OCI-LY1 (cell line): ENCODE data around the gene PTPN2.

Experiments
- EZH2 ChIP-seq: fragments of 200-600 bp; sonication (generic), shearing (Covaris generic); IDR thresholded peaks from 2 replicates; pipeline ENCODE4 v1.8.0; 2017; ENCODE audit warnings: borderline replicate concordance, mixed run types, mild to moderate bottlenecking, antibody characterized with exemption, low read length, moderate library complexity, mixed read lengths
- TF ChIP-seq, protein P1 (sequence below): fragments of 200-600 bp; sonication (generic), shearing (Covaris generic); IDR thresholded peaks from 2 replicates; pipeline ENCODE4 v1.5.1; 2017; ENCODE audit warnings: mild to moderate bottlenecking, antibody characterized with exemption, low read length, moderate library complexity, mixed read lengths

DNA sequence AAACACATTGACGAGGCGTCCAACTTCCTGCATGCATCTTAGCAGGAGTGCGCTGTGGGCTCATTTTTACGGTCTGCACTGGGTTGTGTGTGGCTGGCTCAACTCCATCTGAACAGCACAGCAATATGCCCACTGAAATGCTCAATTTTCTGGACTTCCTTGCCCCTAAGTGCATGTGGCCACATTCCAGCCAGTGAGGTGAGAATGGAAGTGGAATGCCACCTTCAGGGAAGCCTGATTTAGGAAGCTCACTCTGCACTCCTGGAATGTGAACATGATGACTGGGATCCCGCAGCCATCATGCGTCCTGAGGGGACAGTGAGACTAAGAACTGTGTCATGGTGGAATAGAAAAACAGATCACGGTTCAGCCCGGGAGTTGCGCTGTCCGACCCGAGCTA, 105.0 kb downstream of the PTPN2 start:
- TF ChIP-seq, protein P1, sequence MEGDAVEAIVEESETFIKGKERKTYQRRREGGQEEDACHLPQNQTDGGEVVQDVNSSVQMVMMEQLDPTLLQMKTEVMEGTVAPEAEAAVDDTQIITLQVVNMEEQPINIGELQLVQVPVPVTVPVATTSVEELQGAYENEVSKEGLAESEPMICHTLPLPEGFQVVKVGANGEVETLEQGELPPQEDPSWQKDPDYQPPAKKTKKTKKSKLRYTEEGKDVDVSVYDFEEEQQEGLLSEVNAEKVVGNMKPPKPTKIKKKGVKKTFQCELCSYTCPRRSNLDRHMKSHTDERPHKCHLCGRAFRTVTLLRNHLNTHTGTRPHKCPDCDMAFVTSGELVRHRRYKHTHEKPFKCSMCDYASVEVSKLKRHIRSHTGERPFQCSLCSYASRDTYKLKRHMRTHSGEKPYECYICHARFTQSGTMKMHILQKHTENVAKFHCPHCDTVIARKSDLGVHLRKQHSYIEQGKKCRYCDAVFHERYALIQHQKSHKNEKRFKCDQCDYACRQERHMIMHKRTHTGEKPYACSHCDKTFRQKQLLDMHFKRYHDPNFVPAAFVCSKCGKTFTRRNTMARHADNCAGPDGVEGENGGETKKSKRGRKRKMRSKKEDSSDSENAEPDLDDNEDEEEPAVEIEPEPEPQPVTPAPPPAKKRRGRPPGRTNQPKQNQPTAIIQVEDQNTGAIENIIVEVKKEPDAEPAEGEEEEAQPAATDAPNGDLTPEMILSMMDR: peak; percentile 17; the same call in 1 of the 2 replicates
- TF ChIP-seq EZH2: no peak
